NCI-H1105 treated with DMSO at 0.1 percent for 48 hours (cell line): ENCODE results near the gene NXPE3.

Experiments
- DNase-seq: peaks from one replicate; lab custom pipeline; 2025; lab: John Stamatoyannopoulos, UW

The NXPE3 gene

DNA sequence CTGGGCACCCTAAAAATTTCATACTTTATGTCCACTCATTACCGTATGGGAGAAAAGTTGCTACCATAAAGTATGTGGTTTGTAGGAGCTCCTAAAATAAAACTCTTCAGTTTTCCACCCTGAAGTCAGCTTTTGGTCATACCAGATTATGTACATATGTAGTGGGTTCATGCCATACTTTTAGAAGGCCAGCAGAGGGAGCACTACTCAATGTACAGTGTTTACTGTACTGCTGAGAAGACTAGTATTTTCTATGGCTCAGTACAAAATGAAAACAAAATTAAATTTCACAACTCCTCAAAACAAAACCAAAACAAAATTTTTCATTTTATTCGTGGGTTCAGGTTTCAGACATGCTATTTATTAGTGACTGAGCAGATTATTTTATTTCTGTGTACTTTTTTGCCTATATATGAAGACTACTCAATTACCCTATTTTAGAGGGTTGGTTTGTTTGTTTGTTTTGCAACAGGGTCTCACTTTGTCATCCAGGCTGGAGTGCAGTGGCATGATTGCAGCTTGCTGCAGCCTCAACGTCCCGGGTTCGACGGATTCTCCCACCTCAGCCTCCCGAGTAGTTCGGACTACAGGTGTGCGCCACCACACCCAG, 24.3 kb downstream of the NXPE3 start:
- DNase-seq: peak; percentile 58

DNA sequence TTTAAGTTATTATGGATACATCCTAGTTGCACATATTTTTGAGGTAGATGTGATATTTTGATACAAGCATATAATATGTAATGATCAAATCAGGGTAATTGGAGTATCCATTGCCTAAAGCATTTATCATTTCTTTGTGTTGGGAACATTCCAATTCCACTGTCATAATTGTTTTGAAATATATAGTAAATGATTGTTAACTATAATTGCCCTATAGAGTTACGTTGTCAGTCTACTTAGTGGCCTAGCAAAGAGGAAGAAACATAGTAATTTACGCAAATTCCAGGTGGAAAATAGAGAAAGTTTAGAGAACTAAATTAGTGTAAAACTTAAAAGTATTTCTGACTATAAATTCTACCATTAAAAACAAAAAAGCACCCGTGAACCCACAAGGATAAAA, 24.9 kb downstream of the NXPE3 start:
- no peak for DNase-seq

DNA sequence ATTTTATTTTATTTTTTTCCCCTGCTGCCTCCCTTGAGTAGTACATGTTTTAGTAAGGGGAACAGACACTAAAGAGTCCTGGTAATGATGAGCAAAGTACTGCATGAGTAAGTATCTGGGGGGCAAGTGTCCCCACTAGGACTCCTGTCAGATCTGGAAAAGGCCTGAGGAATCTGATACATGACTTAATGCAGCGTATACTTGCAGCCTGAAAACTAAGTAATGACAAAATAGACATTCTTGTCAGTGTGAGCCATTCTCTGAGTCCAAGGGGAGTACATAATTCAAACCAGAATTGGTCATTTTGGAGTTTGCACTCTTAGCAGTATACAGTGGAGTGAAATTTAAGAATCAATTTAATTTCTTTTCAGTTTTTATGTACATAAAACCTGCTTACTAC, 27.5 kb downstream of the NXPE3 start:
- no peak for DNase-seq

DNA sequence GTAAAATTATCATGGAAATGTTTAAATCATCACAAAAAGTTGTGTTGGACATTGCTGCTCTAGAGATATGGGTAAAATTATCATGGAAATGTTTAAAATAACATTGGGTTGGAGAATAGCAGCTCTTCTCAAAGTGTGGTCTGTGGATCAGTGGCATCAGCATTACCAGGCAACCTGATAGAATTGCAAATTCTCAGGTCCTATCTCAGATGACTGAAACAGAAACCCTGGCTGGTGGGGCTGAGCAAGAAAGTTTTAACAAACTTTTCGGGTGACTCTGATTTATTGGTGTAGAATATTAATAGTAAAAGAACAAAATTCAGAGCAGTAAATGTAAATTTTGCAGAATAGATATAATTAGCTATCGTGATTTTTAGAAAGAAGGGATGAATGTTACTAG, 28.9 kb downstream of the NXPE3 start:
- no peak for DNase-seq

DNA sequence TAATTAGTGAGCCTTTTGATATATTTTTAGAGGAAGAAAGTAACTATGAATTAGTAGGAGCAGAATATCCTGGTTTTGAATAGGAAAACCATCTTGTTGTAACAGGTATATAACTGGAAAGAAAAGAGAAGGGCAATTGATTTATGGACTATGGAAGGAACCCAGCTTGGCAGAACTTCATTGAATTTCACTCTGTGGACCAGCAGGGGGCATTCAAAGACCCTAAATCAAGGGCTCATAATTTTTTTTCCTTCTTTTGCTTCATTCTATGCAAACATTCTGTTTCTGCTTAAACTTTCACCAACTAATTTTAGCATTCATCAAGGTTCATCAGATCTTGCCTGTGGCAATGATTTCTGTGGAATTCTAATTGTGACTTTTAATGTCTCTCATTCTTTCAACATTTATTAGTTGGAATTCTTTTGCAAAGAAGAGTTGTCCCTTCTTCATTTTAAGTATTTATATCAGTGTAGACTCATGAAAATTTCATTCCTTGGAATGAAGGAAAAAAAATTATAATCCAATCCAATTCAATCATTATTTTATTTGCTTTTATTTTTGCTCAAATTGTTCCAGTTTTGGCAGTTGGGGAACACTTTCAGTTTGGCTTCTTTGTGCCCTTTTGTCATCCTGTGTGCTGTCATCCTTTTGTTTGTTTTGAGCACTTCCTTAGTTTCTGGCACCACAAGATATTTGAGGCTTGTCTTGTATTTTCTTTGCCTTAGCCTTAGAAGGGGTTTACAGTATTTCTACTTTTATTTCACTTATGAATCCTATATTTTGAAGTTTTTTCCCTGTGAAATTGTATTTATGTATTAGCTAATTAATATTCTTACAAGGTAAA, 30.4 kb downstream of the NXPE3 start:
- peak; percentile 54 for DNase-seq

DNA sequence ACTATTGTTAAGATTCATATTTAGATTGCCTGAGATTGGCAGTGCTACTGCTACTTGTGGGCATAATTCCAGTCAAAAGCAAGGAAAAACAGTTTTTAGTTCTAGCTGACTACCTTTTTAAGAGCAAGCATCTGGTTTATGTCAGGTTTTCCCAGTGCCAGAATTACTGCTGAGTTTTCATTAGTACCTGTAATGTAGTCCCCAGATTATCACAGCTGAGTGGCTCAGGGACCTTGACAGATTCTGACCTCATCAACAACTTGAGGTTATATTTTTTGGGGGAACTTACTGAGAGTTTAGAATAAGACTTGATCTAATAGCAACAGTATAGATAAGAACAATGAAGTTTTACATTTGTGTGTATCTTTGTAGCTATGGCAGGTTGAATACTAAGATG, 31.0 kb downstream of the NXPE3 start:
- no peak for DNase-seq

DNA sequence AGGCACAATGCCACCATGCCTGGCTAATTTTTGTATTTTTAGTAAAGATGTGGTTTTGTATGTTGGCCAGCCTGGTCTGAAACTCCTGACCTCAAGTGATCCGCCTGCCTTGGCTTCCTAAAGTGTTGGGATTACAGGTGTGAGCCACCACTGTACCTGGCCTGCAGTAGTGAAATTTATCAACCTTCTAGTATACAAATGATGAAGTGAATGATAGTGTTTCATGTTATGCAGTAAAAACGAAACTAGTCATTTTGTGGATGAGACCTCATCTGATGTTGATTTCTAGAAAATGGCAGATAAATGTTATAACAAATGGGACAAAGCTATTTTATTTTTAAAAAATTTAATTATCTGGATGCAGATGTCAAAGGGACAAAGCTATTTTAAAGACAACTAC, 32.9 kb downstream of the NXPE3 start:
- no peak for DNase-seq

DNA sequence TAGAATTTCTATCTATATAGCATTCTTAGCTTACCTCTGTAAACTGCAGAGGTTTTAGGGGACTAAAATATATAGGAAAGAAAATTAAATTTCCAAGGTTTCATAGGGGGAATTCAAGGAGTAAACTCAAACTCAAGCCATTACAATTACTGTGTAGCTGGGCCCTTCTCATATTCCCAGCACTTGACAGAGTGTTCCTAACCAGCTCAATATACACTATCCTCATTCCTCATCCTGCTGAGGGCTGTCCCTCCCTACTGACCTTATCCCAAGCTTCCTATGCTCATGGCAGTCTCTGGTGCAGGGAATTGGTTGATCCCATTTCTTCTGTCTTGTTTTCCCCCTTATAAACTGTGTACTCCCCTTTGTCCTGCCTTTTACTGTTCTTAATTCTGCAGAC, 33.9 kb downstream of the NXPE3 start:
- no peak for DNase-seq

DNA sequence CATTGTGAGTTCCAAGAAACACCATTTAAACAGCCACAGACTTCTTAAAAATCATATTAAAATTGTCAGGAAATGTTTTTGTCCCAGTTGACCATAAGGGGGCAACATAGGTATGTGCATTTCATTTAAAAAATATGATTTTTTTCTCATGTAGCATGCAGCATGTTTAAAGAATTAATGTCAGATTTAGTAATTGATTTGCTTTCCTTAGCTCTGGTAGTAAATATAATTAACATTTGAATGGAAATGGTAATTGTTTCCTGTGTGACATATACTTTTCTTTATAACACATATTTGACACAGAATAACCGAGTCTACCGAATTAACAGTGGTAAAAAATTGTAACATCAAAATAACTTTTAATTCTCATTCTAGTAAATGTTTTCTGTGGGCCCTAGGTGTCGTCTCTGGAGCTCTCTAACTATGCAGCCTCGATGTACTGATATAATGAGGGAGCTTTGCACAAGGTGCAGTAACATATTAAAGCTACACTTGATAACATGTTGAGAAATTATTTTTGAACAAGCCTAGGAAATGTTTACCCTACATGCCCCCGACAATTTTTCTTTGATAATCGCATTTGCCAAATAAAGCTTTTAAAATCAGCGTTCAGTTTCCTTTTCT, 34.9 kb downstream of the NXPE3 start:
- DNase-seq: peak; percentile 8

DNA sequence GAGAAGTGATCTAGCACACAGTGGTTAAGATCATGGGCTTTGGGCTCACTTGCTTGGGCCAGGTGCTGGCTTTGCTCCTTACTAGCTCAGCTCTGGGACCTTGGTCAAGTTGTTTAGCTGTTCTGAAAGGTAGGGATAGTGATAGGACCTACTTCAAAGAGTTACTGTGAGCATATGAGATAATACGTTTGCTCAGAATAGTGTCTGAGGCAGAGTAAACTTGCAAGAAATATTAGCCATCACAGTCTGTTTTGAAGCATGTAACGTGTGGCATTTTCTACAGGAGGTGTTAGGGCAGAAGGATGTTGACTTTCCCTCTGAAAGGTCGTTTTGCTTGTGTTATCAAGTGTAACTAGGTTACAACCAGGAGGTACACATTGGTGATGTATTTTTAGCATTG, 35.8 kb downstream of the NXPE3 start:
- DNase-seq: no peak

DNA sequence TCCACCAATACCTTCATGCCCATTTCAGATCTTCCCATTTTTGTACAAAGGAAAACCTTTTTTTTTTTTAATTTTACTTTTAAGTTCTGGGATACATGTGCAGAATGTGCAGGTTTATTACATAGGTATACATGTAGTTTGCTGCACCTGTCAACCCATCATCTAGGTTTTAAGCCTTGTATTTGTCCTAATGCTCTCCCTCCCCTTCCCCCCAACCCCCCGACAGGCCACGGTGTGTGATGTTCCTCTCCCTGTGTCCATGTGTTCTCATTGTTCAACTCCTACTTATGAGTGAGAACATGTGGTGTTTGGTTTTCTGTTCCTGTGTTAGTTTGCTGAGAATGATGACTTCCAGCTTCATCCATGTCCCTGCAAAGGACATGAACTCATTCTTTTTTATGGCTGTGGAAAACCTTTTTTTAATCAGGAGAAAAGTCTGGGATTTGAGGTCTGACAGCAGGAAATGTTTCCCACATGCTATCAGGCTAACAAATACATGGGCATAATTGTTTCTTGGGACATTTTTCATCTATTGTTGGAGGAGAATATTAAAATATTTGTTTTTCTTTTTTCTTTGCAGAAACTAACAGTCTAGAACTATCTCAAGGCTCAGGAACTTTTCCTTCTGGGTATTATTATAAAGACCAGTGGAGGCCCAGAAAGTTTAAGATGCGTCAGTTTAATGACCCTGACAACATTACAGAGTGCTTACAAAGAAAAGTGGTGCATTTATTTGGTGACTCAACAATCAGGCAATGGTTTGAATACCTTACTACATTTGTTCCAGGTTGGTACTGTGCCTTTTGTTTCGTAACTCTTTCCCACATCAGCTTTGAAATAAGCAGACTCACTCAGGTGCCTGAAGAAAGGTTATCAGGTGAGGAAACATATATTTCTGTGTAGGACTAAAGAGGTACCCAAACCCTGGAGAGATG, 37.5 kb downstream of the NXPE3 start:
- DNase-seq: no peak

DNA sequence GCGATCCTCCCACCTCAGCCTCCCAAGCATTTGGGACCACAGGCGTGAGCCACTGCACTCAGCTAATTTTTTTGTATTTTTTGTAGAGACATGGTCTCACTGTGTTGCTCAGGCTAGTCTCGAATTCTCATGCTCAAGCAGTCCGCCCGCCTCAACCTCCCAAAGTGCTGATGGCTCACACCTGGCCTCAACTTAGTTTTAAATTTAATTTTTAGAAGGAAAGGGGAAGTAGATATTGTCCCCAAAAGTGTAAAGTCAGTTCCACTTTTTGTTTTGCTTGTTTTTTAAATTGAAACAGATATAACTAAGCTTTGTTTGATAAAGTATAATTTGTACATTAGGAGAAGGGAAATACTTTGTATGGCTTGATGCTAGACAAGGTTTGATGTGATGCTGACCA, 39.0 kb downstream of the NXPE3 start:
- no peak for DNase-seq

DNA sequence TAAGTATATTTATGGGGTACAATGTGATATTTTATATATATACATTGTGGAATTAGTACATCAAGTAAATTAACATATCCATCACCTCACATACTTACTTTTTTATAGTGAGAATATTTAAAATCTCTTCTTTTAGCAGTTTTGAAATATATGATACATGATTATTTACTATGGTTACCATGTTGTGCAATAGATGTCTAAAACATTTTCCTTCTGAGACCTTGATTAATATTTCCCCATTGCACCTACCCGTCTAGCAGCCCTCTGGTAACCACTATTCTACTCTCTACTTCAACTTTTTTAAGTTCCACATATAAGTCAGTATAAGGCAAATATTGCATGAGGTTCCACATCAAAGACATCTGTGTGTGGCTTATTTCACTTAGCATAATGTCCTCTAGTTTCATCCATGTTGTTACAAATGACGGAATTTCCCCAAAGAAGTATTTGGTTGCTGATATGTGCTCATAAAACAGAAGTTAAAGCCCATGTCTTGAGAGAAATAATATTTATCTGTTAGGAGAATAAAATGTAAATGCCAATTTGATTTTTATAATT, 40.7 kb downstream of the NXPE3 start:
- no peak for DNase-seq

DNA sequence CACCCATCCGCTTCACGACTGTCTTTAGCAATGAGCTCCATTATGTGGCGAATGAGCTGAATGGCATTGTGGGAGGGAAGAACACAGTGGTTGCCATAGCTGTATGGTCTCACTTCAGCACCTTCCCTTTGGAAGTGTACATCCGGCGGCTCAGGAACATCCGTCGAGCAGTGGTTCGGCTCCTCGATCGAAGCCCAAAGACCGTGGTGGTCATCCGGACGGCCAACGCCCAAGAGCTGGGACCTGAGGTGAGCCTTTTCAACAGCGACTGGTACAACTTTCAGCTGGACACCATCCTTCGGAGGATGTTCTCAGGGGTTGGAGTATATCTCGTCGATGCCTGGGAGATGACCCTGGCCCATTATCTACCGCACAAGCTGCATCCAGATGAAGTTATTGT, 42.5 kb downstream of the NXPE3 start:
- DNase-seq: no peak

DNA sequence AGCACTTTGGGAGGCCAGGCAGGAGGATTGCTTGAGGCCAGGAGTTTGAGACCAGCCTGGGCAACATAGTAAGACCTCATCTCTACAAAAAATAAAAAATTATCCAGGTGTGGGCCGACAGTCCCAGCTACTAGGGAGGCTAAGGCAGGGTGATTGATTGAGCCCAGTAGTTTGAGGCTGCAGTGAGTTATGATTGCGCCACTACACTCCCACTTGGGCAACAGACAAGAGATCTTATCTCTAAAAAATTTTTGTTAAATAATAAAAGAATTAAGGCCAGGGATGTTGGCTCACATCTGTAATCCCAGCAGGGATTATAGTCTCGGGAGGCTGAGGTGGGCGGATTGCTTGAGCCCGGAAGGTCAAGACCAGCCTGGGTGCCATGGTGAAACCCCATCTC, 44.5 kb downstream of the NXPE3 start:
- no peak for DNase-seq

DNA sequence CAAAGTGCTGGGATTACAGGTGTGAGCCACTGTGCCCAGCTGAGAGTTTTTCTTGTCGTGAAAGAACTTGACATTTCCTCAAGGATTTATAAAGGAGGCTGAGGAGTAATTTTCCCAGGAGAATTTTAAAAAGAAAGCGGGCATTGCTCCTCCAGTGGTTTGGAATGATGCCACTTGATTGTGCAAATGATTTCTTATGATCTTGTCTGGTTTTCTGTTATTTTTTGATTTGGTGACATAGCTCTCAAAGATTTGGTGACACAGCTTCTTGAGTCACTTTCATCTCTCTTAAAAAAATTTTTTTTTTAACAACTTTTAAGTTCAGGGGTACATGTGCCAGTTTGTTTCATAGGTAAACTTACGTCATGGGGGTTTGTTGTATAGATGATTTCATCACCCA, 45.7 kb downstream of the NXPE3 start:
- no peak for DNase-seq

DNA sequence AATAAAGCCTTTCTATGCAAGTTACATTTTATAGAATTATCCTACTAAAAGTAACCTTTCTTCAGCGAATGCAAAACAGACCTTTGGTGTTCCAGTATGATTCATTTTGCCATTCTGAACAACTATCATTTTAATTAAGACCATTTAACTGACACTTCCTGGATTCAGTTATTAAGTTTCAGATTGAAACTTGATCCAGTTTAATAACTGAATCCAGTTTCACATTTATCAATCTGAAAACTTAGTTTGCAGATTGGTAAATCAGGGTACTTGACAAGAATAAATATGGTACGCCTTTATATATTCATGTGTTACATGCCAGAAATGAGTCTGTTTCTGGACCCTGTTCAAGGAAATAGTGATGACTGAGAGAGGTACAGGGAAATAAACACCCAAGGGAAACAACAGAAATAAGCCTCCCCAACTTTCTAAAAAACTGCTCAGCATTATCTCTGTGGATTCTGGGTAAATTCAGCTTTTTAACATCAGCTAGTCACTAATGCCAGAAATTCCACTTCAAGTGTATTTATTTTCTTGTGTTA, 47.0 kb downstream of the NXPE3 start:
- DNase-seq: no peak

DNA sequence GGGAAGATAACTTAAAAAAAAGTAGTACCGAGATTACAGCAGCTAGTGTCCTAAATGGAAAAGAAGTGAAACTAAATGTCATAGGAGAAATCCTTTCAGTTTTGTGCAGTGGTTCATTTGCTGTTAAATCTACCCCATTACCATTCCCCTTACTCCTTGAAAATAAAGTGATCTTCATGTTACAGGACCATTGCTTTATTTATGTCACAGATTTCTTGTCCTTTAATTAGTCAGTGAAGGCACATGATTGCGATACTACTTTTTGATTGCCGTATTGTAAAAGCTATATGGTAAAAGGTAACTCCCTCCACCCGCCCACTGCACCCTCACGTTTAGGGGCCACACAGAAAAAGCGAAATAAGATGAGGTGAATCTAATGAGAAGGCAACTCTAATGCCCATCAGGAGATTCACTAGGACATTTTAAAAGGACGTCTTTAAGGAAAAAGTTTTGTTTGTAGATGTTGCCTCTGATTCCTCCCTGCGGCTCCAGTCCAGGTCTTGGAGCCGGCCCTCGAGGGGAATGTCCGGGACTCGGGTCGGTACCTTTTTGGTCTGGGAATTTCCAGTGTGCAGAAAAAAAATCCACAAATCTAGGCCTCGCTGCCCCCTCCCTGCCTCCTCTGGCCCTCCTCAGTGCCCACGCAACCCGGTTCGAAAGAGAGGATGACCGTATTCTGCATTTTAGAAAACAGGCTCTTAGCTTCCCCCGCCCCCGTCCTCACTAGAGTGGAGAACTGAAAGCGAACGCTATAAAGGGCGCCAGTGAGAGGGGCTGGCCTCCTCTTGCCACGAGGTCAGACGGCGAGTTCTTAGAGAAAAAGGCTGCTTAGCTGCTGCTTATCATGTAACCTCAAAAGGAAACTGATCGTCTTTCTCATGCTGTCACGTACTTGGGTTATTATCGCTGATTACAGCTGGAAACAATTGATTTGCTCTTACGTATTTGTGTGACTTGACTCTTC, 48.5 kb downstream of the NXPE3 start:
- no peak for DNase-seq

DNA sequence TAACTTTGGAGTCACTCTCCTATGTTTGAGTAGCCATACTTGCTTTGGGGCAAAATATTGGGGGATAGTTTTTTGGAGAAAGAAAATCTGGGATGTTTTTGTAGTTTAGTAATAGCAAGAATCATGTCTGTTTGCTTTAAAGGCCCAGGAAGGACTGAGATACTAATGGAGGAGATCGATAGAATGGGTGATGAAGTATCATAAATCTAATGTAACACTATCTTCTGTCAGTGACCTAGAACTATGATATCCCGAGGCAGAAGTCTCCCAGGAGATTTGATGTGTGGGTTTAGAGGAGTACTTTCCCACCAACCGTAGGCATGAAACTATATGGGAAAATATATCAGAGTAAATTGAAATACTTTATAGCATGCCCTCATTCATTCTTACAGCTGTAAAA, 49.3 kb downstream of the NXPE3 start:
- DNase-seq: no peak

DNA sequence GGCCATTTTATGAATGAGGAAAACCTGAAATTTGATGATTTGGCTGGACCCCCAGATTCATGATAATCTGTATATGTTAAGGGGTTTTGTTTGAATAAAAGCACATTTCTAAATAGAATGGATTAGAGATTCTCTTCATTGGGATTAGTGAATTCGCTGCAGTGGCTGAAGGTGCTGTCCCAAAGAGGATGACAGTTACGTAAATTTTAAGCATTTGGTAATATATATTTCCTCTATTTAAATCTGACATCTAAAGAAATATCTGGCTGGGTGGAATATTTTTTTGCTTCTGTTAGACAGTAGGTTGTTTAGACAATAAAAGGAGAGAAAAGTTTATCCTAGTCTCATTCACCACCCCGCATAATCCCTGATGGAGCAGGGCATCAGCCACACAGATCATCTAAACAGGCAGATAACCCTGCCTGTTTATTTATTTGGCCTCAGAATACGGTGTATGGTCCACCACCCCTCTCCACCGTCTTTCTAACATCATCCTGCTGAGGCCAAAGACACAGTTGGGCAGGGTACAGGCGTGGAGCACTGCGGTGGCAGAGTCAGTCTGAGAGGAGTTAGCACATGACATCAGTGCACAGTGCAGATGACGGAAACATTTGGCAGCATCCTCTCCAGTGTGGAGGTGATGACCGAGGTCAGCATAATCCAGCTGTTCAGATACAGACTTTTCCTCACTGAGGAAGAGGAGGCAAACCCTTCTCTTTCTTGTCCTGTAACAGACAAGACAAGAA, 49.9 kb downstream of the NXPE3 start:
- no peak for DNase-seq
